ENCODE measurements around the gene EPRS1. TPM values are rescaled to one million over a fixed set of nuclear protein-coding genes. Genes with fewer than 3 reads are reported as not detected.

The EPRS1 gene
- total and polyA plus RNA-seq, 2 of the 13 experiments (the other 11 are each of a cell fraction or from before 2014, with no cell fraction given) = 86.1 to 124 TPM

DNA sequence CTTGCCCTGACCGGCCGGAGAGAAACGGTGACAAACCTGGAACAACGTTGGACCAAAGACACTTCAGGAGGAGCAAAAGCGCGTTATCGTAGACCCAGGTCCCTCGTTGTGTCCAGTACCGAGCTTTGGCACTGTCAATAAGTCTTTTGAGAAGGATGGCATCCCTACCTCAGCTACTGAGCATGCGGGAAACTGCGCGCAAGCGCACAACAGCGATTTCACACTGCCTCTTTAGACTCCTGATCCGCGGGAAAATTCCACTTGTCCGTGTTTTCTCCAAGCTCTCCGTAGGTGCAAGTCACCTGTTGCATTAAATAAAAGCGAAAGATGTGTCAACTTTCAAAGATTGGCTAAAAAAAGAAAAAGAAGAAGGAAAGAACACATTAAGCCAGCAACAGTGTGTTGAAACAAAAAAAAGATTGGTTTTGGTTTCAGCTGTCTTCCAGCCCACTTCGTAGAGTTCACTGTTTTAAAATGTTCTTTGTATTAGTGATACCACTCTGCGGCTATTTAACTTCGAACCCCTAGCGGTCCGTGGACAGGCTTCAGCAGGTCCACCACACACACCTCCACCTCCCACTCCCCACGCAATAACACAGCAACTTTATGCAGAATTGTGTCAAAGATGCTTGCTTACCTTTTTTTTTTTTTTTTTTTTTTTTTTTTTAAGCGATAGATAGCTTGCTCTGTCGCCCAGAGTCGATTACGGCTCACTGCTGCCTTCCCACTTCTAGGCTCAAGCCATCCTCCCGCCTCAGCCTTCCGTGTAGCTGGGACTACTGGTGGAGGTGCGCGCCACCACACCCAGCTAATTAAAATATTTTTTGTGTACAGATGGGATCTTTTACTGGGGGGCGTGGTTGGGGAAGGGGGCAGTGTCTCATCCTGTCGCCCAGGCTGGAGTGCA is 43.6 kb upstream of the EPRS1 start, which contains the start of gene BPNT1 (continued):
- TF ChIP-seq, protein P1, sequence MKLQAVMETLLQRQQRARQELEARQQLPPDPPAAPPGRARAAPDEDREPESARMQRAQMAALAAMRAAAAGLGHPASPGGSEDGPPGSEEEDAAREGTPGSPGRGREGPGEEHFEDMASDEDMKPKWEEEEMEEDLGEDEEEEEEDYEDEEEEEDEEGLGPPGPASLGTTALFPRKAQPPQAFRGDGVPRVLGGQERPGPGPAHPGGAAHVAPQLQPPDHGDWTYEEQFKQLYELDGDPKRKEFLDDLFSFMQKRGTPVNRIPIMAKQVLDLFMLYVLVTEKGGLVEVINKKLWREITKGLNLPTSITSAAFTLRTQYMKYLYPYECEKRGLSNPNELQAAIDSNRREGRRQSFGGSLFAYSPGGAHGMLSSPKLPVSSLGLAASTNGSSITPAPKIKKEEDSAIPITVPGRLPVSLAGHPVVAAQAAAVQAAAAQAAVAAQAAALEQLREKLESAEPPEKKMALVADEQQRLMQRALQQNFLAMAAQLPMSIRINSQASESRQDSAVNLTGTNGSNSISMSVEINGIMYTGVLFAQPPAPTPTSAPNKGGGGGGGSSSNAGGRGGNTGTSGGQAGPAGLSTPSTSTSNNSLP (IDR thresholded peaks at IDR 0.05; ENCODE audit: low read depth, low read length) = peak; percentile 84
- TF ChIP-seq ZFYVE20 (CRISPR knock-in tag; IDR thresholded peaks at IDR 0.05; ENCODE audit: borderline replicate concordance, low read depth) (no peak), TOPORS (CRISPR knock-in tag; IDR thresholded peaks at IDR 0.05) (no peak), ZNF550 (CRISPR knock-in tag; IDR thresholded peaks at IDR 0.05; ENCODE audit: borderline replicate concordance) (no peak), MTA3 (CRISPR knock-in tag; IDR thresholded peaks at IDR 0.05) (no peak), HOXA9 (CRISPR knock-in tag; IDR thresholded peaks at IDR 0.05; ENCODE audit: borderline replicate concordance) (no peak), ZNF33A (CRISPR knock-in tag; IDR thresholded peaks at IDR 0.05; ENCODE audit: borderline replicate concordance) (no peak), PITX1 (CRISPR knock-in tag; IDR thresholded peaks at IDR 0.05) (peak; percentile 74), ZNF160 (CRISPR knock-in tag; IDR thresholded peaks at IDR 0.05) (no peak), TBL1XR1 (IDR thresholded peaks at IDR 0.05; ENCODE audit: borderline replicate concordance, low read length, partially characterized antibody) (peak; percentile 66), ZNF7 (CRISPR knock-in tag; IDR thresholded peaks at IDR 0.05) (no peak)
- TF ChIP-seq, protein P2, sequence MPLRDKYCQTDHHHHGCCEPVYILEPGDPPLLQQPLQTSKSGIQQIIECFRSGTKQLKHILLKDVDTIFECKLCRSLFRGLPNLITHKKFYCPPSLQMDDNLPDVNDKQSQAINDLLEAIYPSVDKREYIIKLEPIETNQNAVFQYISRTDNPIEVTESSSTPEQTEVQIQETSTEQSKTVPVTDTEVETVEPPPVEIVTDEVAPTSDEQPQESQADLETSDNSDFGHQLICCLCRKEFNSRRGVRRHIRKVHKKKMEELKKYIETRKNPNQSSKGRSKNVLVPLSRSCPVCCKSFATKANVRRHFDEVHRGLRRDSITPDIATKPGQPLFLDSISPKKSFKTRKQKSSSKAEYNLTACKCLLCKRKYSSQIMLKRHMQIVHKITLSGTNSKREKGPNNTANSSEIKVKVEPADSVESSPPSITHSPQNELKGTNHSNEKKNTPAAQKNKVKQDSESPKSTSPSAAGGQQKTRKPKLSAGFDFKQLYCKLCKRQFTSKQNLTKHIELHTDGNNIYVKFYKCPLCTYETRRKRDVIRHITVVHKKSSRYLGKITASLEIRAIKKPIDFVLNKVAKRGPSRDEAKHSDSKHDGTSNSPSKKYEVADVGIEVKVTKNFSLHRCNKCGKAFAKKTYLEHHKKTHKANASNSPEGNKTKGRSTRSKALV (CRISPR knock-in tag; IDR thresholded peaks at IDR 0.05) = no peak
- TF ChIP-seq, protein P3, sequence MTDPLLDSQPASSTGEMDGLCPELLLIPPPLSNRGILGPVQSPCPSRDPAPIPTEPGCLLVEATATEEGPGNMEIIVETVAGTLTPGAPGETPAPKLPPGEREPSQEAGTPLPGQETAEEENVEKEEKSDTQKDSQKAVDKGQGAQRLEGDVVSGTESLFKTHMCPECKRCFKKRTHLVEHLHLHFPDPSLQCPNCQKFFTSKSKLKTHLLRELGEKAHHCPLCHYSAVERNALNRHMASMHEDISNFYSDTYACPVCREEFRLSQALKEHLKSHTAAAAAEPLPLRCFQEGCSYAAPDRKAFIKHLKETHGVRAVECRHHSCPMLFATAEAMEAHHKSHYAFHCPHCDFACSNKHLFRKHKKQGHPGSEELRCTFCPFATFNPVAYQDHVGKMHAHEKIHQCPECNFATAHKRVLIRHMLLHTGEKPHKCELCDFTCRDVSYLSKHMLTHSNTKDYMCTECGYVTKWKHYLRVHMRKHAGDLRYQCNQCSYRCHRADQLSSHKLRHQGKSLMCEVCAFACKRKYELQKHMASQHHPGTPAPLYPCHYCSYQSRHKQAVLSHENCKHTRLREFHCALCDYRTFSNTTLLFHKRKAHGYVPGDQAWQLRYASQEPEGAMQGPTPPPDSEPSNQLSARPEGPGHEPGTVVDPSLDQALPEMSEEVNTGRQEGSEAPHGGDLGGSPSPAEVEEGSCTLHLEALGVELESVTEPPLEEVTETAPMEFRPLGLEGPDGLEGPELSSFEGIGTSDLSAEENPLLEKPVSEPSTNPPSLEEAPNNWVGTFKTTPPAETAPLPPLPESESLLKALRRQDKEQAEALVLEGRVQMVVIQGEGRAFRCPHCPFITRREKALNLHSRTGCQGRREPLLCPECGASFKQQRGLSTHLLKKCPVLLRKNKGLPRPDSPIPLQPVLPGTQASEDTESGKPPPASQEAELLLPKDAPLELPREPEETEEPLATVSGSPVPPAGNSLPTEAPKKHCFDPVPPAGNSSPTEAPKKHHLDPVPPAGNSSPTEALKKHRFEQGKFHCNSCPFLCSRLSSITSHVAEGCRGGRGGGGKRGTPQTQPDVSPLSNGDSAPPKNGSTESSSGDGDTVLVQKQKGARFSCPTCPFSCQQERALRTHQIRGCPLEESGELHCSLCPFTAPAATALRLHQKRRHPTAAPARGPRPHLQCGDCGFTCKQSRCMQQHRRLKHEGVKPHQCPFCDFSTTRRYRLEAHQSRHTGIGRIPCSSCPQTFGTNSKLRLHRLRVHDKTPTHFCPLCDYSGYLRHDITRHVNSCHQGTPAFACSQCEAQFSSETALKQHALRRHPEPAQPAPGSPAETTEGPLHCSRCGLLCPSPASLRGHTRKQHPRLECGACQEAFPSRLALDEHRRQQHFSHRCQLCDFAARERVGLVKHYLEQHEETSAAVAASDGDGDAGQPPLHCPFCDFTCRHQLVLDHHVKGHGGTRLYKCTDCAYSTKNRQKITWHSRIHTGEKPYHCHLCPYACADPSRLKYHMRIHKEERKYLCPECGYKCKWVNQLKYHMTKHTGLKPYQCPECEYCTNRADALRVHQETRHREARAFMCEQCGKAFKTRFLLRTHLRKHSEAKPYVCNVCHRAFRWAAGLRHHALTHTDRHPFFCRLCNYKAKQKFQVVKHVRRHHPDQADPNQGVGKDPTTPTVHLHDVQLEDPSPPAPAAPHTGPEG (CRISPR knock-in tag; IDR thresholded peaks at IDR 0.05) = 0 out of 2 replicates have a peak, but pooled peaks have one; percentile 20
- TF ChIP-seq, protein P4, sequence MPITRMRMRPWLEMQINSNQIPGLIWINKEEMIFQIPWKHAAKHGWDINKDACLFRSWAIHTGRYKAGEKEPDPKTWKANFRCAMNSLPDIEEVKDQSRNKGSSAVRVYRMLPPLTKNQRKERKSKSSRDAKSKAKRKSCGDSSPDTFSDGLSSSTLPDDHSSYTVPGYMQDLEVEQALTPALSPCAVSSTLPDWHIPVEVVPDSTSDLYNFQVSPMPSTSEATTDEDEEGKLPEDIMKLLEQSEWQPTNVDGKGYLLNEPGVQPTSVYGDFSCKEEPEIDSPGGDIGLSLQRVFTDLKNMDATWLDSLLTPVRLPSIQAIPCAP (CRISPR knock-in tag; IDR thresholded peaks at IDR 0.05; ENCODE audit: low read depth) = no peak
